ENCODE results near the gene RENBP. TPM values are rescaled to one million over a fixed set of nuclear protein-coding genes. Genes with fewer than 3 reads are reported as not detected.

Gene RENBP
- total and polyA plus RNA-seq, 9 of the 15 experiments (the other 6 are each of a cell fraction or from before 2014, with no cell fraction given), result 0.07 to 14.8 (median 10.6) TPM; not detected in 1

GRCh38 chrX:153927922-153928760 lies 16.3 kb downstream of the RENBP start (continued):
- TF ChIP-seq PRDM10 (IDR thresholded peaks at IDR 0.05; ENCODE audit: partially characterized antibody) (no peak), UBTF (IDR thresholded peaks at IDR 0.05; ENCODE audit: borderline replicate concordance in 1 of 2, low read depth in 2 of 2, low read length in 2 of 2) (no peak), HCFC1 (IDR thresholded peaks at IDR 0.05; ENCODE audit: low read depth, low read length) (no peak; the same call in 1 of the 2 replicates), ZNF282 (CRISPR knock-in tag; IDR thresholded peaks at IDR 0.05) (no peak), NFE2L1 (tag; IDR thresholded peaks at IDR 0.05; ENCODE audit: borderline replicate concordance, low read depth) (no peak), EP400 (IDR thresholded peaks at IDR 0.05) (peak; percentile 41; the same call in 1 of the 2 replicates), ZNF780A (CRISPR knock-in tag; IDR thresholded peaks at IDR 0.05) (no peak), RUNX1 (IDR thresholded peaks at IDR 0.05; ENCODE audit: low read depth) (no peak), THRAP3 (IDR thresholded peaks at IDR 0.05; ENCODE audit: borderline replicate concordance) (no peak), FOXA1 (IDR thresholded peaks at IDR 0.05; ENCODE audit: borderline replicate concordance) (no peak), ZNF263 (CRISPR knock-in tag; IDR thresholded peaks at IDR 0.05; ENCODE audit: borderline replicate concordance) (no peak; the same call in 1 of the 2 replicates), CREB3L1 (IDR thresholded peaks at IDR 0.05; ENCODE audit: borderline replicate concordance, low read depth) (no peak), ZZZ3 (IDR thresholded peaks at IDR 0.05) (no peak), KAT8 (IDR thresholded peaks at IDR 0.05; ENCODE audit: low read depth) (no peak), MNT (conservative IDR thresholded peaks at IDR 0.05) (peak; percentile 74 to 85), TFE3 (CRISPR knock-in tag; IDR thresholded peaks at IDR 0.05) (peak; percentile 92)
